Right renal pelvis (tissue), 4 donors: ENCODE measurements around the gene MICU2. TPM values are rescaled to one million over a fixed set of nuclear protein-coding genes. Genes with fewer than 3 reads are reported as not detected.
"Not testable (repeated sequence)": the region's sequence is repeated elsewhere in the genome, so short reads cannot be mapped to it uniquely, and the experiment has no call there.

Experiments
- DNase-seq, 4 donors: peaks; one replicate each; pipeline ENCODE4 v3.0.0-alpha.2; 2013; ENCODE audit warnings: low read depth in 4 of 4, low spot score in 3 of 4, missing footprints in 1 of 4
- polyA plus RNA-seq, 4 donors: library from polyadenylated mRNA; unstranded; fragments of 120-200 nt; gene quantifications; one replicate each; pipeline ENCODE4 v1.2.1, GENCODE V29; 2013; ENCODE audit not compliant: insufficient read length in 4 of 4

Gene MICU2
- polyA plus RNA-seq, 4 donors, result 97.4 to 121 (median 115) TPM

DNA sequence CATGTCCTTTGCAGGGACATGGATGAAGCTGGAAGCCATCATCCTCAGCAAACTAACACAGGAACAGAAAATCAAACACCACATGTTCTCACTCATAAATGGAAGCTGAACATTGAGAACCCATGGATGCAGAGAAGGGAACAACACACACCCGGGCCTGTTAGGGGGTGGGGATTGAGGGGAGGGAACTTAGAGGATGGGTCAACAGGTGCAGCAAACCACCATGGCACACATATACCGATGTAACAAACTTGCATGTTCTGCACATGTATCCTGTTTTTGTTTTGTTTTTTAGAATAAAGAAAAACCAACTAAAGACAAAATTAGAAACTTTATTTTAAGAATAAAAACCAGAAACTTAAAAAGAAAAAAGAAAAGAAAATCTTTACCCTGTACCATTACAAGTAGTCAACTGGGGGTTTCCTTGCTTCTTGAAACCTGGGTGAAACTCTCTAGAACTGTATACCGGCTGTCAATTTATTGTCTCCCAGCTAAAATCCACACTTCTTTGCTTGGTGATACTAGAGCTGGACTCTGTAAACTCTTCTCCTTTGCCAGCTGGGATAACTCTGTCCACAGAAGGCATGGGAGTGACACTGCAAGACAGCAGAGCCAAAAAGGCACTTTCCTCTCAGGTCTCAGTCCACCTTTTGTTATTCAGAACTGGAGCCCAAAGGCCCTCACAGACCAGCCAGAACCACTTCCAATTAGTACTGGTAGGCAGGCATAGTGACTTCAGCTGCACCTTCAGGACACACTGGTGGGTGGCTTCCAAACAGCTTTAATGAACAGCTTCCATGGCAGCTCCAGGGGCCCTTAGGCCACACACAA, 9.0 kb downstream of the MICU2 start:
- DNase-seq, result no peak

DNA sequence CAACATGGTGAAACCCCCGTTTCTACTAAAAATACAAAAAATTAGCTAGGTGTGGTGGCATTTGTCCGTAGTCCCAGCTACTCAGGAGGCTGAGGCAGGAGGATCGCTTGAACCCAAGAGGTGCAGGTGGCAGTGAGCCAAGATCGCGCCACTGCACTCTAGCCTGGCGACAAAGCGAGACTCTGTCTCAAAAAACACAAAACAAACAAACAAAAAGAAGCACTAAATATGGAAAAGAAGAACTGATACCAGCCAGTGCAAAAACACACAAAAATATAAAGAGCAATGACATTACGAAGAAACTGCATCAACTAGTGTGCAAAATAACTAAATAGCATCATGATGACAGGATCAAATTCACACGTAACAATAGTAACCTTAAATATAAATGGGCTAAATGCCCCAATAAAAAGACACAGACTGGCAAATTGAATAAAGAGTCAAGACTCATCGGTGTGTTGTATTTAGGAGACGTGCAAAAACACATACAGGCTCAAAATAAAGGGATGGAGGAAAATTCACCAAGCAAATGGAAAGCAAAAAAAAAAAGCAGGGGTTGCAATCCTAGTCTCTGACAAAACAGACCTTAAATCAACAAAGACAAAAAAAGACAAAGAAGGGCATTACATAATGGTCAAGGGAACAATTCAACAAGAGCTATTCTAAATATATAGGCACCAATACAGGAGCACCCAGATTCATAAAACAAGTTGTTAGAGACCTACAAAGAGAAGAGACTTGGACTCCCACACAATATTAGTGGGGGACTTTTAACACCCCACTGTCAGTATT, 13.1 kb downstream of the MICU2 start:
- not testable (repeated sequence) for DNase-seq

DNA sequence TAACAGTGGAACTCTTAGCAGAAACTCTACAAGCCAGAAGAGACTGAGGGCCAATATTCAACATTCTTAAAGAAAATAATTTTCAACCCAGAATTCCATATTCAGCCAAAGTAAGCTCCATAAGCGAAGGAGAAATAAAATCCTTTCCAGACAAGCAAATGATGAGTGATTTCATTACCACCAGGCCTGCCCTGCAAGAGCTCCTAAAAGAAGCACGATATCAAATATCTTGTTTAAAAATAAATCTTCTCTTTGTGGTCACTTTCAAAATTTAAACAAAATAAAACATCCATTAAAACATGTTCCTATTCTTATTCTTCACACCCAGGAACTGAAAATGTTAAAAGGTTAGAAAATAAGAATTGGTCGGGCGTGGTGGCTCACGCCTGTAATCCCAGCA, 13.7 kb downstream of the MICU2 start:
- DNase-seq, result no peak

DNA sequence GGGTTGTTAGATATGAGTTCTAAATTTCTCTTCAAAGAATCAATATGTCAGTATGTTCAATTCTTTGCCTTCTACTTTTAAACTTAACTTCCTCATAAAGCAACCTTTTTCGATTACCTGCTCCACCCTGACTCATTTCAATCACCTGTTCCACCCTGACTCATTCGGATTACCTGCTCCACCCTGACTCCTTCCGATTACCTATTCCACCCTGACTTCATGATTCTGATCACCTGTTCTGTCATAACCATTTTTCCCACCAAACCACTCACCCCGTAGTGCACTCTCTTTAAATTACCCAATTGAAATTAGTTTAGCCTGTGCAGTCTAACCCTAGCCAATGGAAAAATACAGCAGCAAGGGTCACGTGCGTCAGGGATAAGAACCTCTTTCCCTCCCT, 14.5 kb downstream of the MICU2 start:
- DNase-seq, result not testable (repeated sequence)

DNA sequence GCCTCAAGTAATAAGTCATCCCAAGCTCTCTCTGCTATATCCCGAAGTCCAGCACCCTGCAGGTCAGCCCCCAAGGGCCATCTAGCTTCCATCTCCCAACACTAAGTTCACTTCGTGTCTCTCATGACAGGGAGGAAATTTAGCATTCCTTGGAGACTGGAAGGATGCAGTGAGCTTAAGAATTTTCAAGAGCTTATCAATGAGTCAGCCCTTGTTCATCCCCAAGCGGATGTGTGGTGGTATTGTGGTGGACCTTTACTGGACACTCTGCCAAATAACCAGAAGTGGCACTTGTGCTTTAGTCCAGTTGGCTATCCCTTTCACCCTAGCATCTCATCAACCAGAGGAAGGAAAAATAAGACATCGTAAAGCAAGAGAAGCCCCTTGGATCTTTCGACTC, 15.6 kb downstream of the MICU2 start:
- DNase-seq, result not testable (repeated sequence)

DNA sequence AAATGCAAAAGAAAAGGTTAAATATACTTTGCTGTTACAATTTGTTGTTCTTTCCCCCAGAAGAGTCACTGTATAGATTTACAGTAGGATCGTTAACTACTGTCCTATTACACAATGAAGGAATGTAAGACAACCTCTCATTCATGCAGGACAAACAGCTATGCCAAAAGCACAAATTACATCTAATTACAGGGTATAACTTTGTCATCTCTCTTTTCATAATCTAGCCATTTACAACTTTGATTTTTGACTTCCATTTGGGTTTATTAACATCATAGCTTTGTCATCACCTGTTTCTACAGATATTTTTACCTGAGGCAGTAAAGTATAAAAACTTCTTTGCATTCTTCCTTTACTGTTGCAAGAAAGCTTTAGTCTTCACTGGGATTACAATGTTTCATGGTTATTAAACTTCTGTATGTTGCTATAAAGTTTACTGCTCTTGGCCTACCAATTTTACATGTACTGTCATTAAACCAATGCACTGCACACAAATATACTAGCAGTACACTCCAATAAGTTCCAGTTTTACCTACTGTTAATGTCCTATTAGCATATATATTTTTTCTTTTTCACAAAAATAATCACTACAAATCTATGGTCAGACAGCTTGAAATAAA, 18.9 kb downstream of the MICU2 start:
- no peak for DNase-seq

DNA sequence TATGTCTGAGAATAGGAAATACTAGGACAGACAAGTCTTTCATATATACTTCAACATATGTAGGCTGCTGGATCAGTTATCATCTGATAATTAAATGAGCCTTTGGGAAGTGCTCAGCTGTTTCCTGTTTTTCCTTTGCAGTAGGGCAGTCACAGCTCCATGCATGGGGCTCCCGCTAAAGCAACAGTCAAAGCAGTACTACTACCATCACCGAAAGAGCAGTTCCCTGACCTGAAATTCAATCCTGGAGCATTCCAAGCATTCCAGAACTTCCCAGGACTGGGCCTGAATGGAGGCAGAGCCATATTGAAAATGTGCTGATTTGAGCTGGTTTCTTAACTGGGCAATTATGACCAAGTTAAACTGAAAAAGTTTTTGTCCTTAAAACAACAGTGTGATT, 20.5 kb downstream of the MICU2 start:
- DNase-seq, result no peak

DNA sequence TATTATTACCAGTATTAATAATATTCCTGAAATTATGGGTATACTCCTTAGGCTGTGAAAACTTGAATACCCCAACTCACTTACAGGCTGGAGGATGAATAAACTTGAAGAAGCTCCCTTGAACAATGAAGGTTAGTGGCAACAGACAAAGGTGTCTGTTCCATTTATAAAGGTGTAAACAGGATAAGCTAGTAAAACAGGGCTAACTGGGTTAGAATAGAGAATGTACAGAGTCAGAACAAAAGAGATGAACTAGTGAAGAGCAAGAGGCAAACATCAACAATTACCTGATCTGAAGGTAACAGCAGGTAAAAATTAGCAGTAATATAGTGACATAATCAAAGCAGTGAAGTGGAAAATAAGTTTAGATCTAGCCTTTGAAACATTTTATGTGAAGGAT, 23.2 kb downstream of the MICU2 start:
- no peak for DNase-seq

DNA sequence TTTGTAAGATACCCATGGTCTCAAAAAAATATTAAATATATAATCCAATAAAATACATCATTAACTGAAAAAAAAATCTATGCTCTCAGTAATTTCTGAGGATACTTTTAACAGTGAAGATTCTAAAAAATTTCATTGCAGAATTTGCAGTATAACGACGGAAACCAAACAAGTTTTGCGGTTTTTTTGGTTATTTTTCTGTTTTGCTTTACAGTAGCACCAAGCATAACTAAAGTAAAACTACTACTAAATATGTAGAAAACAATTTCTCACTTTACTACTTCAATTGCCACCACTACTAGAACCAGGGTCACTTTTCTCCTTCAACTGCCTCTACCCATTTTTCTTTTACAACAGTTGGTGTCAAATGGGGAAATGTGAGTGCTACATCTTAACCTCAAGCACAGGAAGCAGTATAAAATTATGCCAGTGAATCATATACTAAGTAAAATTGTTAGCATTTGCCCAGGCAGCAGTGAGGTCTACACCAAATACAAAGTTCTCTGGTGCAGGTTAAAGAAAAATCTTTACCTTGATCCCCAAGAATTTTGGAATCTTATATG, 24.1 kb downstream of the MICU2 start:
- DNase-seq, result no peak

DNA sequence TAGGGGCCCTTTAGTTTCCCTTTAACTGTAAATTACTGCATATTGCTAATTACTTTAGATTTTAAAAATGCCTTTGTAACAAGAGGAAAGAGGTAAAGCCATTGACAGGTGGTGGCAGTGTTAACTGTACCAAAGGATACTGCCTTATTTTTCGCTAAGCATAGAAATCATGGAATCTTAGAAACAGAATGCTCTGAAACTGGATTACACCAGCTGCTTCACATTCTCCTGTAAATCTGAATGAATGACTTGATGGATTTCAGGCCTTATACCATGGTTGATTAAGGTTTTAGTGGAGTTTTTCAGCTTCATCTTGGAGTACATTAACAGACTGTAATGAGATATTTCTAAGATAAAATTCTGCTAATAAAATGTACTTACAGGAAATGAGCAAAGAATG, 25.2 kb downstream of the MICU2 start:
- DNase-seq, result no peak

DNA sequence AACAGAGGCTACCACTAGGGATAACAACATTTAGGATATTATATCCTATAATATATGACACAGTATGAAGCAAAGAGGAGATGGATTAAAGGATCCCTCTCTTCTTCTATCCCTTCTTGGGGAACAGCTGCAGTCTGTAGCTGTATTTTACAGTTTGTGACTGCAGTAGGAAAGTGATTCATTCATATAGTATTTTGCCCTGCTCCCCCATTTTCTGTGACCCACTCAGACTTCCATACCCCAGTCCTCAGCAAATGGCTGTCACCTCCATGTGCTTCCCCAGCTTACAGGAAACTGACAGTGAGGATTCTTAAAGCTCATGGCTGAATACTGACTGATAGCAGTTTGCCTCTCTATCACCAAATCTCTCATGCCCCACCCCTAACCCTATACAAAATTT, 27.5 kb downstream of the MICU2 start:
- DNase-seq, result no peak

DNA sequence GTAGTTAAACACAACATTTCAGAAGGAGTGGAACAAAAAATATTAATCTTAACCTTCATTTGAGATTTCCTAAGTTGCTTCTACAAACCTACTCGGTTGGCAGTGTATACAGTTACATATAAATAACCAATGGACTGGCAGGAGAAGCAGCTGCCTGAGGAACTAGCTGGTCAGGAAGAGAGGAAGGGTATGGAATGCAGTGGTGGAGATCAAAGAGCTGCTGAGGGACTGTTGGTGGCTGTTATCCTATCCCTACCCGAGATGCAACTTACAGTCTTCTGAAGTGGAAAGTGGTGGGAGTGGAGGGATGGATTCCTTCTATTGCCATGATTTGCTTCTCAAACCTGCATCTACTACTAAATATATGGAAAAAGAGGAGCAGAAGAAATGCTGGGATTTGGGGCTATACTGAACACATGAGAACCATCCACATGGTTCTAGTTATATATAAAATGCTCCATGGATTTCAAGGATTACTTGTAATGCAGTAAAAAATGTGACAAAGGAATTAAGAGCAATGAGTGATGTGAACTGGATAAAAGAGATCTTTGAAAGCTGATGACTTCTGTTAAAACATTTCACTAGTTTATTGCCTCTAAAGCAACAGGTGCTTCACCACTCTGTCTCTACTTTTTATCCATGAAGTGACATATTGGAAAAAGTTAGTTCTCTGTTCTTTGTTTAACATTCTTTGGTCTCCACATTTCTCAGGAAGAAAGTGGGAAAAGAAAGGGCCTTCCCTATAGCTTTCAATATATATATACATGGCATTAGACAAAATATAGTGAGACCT, 29.9 kb downstream of the MICU2 start:
- DNase-seq, result no peak

DNA sequence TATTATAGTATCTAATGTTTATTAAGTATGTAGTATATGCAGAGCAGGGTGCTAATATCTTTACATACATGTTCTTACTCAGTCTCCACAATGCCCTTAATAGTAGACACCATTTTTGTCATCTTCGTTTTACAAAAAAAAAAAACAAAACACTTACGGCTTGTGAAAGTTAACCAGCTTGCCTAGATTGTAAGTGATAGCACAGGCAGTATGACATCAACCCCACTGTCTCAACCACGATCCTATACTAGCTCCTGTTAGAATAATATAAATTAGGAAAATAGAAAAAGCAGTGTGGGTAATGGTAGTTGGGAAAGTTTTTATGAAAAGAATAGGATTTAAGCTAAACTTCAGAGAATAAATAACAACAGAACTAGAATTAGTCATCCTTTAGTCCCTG, 34.3 kb downstream of the MICU2 start:
- DNase-seq, result no peak

DNA sequence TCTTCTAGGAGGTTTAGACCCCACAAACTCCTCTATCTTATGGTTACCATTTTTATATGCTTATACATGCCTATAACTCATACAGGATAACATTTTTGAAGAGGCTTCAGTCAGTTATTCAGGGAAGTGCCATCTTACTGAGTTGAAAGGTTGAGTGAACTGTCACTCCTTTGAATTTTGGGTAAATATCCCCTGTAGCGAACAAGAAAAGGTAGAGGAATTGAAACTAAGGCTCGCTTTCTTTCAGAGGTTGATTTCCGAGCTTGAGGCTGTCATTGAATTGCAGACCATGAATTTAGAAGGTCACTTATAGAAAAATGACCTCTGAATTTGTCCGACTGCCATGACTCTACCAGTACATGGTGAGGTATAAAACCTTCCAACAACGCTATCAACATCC, 35.1 kb downstream of the MICU2 start:
- DNase-seq, result no peak

DNA sequence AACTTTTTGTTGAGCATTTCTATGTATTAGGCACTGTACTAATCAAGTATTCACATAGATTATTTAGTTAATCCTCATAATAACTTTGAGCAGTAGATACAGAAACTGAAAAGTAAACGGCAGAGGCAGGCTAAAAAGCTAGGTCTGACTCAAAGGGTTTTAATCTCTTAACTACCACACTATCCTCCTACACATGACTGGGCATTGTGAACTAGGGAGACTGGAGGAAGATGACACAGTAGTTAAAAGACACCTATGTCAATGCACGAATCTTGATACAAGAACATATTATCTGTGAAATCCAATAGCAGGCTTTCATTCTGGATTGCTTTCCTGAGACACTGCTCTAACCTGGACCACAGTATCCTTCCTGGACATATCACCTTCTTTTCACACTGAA, 36.3 kb downstream of the MICU2 start:
- no peak for DNase-seq

DNA sequence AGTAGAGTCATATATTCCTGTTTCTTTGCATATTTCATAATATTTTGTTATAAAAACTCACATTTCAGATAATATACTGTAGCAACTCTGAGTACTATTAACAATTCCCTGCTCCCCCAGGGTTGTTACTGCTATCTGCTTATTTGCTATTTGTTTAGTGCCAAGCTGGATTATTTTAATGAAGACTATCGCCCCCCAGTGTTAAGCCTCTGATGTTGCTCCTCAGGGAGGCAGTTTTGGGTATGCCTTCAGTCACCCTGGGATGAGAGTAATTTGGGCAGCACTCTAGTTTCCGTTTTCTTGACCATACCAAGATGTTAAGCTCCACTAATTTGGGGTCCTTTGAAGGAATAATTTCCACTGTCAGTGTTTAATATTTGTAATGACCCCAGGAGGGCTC, 46.0 kb downstream of the MICU2 start:
- DNase-seq, result no peak

DNA sequence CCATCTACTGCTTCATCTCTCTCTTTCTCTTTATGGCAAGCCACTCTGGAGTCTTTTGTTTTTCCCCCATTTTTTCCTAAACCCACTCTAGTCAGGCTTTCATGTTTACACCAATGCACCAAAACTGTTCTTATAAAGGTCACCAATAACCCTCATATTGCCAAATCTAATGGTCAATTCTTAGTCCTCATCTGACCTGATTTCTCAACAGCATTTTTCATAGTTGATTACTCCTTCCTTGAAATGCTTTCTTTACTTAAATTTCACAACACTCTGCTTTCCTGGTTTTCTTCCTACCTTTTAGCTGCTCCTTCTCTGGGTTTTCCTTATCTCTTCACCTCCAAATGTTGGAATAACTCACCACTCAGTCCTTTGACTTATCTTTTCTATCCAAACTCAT, 47.9 kb downstream of the MICU2 start:
- DNase-seq, result no peak

DNA sequence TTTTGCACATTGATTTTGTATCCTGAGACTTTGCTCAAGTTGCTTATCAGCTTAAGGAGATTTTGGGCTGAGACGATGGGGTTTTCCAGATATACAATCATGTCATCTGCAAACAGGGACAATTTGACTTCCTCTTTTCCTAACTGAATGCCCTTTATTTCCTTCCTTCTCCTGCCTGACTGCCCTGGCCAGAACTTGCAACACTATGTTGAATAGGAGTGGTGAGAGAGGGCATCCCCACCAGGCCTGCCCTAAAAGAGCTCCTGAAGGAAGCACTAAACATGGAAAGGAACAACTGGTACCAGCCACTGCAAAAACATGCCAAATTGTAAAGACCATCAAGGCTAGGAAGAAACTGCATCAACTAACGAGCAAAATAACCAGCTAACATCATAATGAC, 50.7 kb downstream of the MICU2 start:
- not testable (repeated sequence) for DNase-seq

DNA sequence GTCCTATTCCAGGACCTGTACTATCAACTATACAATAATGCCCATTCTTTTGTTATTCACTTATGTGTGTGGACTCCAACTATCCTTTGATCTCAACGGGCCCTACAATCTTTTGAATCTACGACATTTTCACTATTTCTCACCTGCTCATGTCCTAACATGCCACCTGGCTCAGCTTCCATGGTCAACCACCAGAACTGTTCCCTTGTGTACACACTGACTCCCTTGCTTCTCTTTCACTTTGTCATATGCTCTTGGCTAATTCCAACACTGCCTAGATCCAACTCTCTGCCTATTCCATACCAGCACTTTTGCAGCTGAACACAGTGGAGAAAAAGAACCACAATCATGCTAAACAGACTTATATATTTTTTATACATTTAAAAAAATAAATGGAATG, 53.1 kb downstream of the MICU2 start:
- DNase-seq, result no peak

DNA sequence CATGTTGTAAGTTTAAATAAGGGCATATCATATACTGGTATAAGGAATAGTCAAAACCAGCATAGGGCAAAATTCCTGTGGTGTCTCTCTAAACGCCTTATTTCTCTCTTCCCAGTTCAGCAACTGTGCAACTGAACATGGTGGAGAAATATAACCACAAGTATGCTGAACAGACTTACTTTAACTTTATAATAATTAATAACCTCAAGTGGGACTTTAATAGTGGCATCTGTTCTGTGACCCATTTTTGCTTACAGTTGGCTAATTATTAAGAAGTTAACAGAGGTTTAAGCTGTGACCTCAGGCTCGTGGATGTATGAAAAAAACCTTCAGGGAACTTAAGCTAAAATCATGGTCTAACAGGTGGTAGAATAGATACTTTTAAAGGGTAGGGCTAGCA, 54.3 kb downstream of the MICU2 start:
- no peak for DNase-seq

DNA sequence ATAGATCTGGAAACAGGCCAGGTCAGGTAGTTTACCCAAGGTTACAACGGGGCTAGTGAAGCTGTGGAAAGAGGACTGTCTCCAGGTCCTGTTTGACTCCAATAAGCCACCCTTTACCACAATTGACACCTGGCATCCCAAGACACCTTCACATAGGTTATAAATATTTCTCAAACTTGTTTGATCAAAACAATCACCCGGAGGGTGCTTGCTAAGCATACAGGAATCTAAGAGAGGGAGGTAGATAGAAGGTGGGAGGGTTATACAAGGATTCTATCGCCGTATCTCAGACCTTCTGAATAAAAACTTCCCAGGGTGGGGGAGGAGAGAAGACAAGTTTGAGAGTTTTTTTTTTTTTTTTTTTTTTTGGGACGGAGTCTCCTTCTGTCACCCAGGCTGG, 55.4 kb downstream of the MICU2 start:
- DNase-seq, result no peak
